H7 (cell line): Measurements from ENCODE around the gene TK1. TPM values are rescaled to one million over a fixed set of nuclear protein-coding genes. Genes with fewer than 3 reads are reported as not detected.

Source experiments
- total RNA-seq: library from RNA; depleted of rRNA; stranded (reverse); fragments of >200 nt; shearing (Covaris generic); gene quantifications from 2 replicates; pipeline ENCODE4 v1.2.3, GENCODE V29; 2014; rRNA removed

TK1 gene
- total RNA-seq, 1 experiment from 2014 or later: 56.5 TPM

Other genes with a start within 250 kb of the TK1 start
- gene TNRC6C, start 228.3 kb downstream of the TK1 start, total RNA-seq: 8.9 and 9.3 TPM in 2 replicates
- 77.1 and 82.2 TPM in 2 replicates for gene TMC6, start 58.3 kb downstream of the TK1 start, total RNA-seq
- gene TMC8, start 56.3 kb downstream of the TK1 start, total RNA-seq: 0.67 and 3.3 TPM in 2 replicates
- gene C17orf99, start 40.7 kb downstream of the TK1 start, total RNA-seq: not detected in 2 replicates
- gene SYNGR2, start 18.5 kb downstream of the TK1 start, total RNA-seq: 24.4 and 24.5 TPM in 2 replicates
- gene AFMID, start 310 bp upstream of the TK1 start, total RNA-seq: 36.4 and 43.0 TPM in 2 replicates
- gene BIRC5, start 27.2 kb upstream of the TK1 start, total RNA-seq: 152 and 154 TPM in 2 replicates
- gene TMEM235, start 44.6 kb upstream of the TK1 start, total RNA-seq: not detected in 2 replicates
- 13.3 and 26.9 TPM in 2 replicates for gene SOCS3, start 173.0 kb upstream of the TK1 start, total RNA-seq
- 63.7 and 71.8 TPM in 2 replicates for gene PGS1, start 191.6 kb upstream of the TK1 start, total RNA-seq